SU-DHL-6 (cell line): ENCODE results near the gene HPD.

ENCODE experiments used
- EZH2phosphoT487 ChIP-seq: fragments of 200-600 bp; sonication (generic), shearing (Covaris generic); conservative IDR thresholded peaks from 2 replicates; pipeline ENCODE4 v1.6.1; 2018; ENCODE audit warnings: mild to moderate bottlenecking, antibody characterized with exemption, low read length, moderate library complexity, mixed read lengths
- TF ChIP-seq, protein P1 (sequence below): fragments of 200-600 bp; sonication (generic); IDR thresholded peaks from one replicate; pipeline ENCODE4 v1.5.1; 2017; ENCODE audit warnings: antibody characterized with exemption, mild to moderate bottlenecking, low read length, moderate library complexity; ENCODE audit not compliant: insufficient read depth, poor library complexity, severe bottlenecking

DNA sequence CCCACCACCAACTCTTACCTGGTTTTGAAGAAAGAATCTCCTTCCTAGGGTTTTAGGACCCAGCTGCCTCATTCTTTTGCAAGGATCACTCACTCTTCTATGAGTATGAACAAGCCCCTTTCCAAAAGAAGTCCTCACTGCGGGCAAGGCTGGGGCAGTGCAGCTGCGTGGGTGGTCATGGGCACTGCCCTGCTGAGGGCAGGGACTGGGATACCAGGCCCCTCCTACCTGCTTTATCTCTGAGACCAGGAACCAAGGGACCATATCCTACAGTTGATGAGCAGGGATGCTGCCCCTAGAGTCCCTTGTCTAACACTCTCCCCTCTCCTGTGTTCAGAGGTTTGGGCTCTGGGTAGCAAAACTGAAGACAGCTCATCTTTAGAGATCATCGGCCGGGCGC, 20.5 kb downstream of the HPD start:
- TF ChIP-seq, protein P1, sequence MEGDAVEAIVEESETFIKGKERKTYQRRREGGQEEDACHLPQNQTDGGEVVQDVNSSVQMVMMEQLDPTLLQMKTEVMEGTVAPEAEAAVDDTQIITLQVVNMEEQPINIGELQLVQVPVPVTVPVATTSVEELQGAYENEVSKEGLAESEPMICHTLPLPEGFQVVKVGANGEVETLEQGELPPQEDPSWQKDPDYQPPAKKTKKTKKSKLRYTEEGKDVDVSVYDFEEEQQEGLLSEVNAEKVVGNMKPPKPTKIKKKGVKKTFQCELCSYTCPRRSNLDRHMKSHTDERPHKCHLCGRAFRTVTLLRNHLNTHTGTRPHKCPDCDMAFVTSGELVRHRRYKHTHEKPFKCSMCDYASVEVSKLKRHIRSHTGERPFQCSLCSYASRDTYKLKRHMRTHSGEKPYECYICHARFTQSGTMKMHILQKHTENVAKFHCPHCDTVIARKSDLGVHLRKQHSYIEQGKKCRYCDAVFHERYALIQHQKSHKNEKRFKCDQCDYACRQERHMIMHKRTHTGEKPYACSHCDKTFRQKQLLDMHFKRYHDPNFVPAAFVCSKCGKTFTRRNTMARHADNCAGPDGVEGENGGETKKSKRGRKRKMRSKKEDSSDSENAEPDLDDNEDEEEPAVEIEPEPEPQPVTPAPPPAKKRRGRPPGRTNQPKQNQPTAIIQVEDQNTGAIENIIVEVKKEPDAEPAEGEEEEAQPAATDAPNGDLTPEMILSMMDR, result no peak
- TF ChIP-seq EZH2phosphoT487, result no peak
